Regular cardiac myocyte (primary cell): ENCODE results near the gene KBTBD6. TPM values are rescaled to one million over a fixed set of nuclear protein-coding genes. Genes with fewer than 3 reads are reported as not detected.

Experiments
- total RNA-seq: library from RNA; depleted of rRNA; stranded (reverse); fragments of >200 nt; gene quantifications from 2 replicates; pipeline ENCODE4 v1.2.3, GENCODE V29; 2014

Gene KBTBD6, protein sequence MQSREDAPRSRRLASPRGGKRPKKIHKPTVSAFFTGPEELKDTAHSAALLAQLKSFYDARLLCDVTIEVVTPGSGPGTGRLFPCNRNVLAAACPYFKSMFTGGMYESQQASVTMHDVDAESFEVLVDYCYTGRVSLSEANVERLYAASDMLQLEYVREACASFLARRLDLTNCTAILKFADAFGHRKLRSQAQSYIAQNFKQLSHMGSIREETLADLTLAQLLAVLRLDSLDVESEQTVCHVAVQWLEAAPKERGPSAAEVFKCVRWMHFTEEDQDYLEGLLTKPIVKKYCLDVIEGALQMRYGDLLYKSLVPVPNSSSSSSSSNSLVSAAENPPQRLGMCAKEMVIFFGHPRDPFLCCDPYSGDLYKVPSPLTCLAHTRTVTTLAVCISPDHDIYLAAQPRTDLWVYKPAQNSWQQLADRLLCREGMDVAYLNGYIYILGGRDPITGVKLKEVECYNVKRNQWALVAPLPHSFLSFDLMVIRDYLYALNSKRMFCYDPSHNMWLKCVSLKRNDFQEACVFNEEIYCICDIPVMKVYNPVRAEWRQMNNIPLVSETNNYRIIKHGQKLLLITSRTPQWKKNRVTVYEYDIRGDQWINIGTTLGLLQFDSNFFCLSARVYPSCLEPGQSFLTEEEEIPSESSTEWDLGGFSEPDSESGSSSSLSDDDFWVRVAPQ
- 9.0 and 15.1 TPM in 2 replicates for total RNA-seq

DNA sequence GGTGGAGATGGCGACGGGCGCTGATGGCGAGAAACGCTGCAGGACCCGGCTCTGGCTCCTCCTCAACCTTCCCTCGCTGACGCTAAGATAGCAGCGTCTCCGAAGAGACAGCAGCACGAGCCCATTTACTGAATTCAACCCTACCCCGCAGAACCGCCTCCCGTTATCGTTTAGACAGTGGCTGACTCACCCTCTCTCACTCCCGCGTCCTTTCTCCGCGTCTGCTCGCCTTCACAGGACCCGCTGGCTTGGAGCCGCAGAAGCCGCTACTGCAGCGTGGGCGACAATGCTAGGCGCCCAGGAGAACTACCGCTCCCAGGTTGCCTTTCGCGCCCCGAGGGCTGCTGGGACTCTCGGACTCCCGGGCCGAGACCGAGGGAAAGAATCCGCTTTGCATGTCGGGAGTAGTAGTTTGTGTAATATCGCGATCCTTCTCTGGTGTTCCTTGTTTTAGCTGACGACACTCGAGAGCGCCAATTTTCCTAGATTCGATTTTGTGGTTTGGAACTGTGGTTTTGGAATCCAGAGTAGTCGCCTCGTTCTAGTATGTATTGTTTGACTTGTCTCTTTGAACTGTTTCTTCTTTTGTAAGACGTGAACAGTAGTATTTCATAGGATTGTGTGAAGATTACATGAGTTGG, at the start of gene KBTBD6:
Gene KBTBD6 (minus strand): TSS at position 291 of the 641 bp plus-strand sequence. CDS start 291 bp downstream, outside the sequence.

Other genes starting within 250 kb of the KBTBD6 start
- gene ELF1, start 113.5 kb downstream of the KBTBD6 start, total RNA-seq = 27.6 and 33.0 TPM in 2 replicates
- 9.8 and 9.9 TPM in 2 replicates for gene WBP4, start 71.3 kb downstream of the KBTBD6 start, total RNA-seq
- 5.9 and 8.7 TPM in 2 replicates for gene KBTBD7, start 61.8 kb upstream of the KBTBD6 start, total RNA-seq
- gene MTRF1, start 130.8 kb upstream of the KBTBD6 start, total RNA-seq = 14.6 and 18.0 TPM in 2 replicates
- 5.6 and 7.0 TPM in 2 replicates for gene NAA16, start 178.5 kb upstream of the KBTBD6 start, total RNA-seq